ELF-1 (cell line): ENCODE measurements around the gene IRX5.
A peak's percentile ranks its signal among the peaks of the same experiment; 100 is the strongest.

Experiments
- DNase-seq: peaks from one replicate; pipeline ENCODE4 v3.0.0-alpha.2; 2016; ENCODE audit warnings: low read depth, low spot score

IRX5 gene

DNA sequence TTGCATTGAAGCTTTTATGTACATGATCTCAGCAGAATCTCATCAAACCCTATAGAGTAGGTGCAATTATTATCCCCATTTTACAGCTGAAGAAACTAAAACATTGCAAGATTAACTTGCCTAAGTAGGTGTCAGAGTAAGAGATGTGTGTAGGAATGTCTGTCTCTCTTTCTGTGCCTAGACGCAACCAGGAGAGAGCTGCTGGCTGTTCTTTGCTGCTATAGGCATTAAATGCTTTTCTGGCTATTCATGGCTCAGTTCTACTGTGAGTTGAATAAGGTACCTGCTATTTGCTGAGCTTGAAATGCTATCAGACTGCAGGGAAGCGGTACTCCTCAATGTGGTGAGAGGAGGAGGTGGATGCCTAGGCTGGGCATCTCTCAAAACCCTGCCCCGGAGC lies 17.0 kb downstream of the IRX5 start:
- DNase-seq, result no peak

DNA sequence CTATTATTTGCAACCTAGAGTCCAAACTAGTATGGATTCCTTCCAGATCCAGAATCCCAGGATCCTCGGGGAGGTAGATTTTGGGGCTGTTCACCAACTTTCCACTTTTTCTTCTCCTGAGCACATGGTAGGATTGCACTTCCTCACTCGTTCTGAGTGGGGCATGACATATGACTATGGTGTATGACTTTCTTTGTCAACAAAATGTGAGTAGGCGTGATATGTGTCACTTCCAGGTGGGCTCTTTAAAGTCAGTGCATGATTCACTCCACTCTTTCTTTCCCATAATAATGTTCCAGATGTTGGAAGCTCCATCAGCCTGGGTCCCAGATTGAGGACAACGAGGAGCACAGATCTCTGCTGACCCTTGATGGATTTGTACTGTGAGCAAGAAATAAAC lies 21.5 kb downstream of the IRX5 start:
- DNase-seq, result no peak

DNA sequence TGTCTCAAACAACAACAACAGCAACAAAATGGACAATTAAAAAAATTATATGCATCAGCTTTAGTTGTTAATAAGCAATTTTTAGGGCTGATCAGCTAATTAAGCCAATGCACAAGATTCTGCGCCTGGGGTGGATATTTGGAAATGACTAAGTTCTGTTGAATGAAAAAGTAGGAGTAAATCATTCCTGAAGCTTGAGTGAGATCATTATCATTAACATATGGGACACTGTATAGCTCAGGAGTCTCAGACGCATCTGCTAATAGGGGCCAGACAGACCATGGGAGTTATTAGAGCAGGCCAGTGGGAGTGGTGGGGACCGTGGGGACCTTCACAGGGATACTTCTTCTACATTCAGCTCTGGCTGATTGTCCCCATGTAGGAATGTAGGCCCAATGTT lies 22.8 kb downstream of the IRX5 start:
- no peak for DNase-seq

DNA sequence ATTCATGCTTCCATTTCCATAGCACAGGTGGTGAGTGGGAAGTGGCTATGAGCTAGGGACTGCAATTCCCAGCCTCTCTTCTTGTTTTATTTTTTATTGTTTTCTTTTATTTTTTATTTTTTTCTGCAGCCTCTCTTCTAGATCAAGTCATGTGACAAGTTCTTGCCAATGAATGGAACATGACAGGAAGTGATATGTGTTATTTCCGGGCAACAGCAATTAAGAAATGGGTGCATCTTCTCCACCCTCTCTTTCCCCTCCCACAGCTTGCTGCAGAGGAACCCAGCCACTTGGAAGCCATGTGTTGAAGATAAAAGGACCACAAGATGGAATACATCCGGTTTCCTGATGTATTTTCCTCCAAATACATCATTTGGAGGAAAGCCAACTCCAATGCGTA lies 23.6 kb downstream of the IRX5 start:
- DNase-seq, result no peak

DNA sequence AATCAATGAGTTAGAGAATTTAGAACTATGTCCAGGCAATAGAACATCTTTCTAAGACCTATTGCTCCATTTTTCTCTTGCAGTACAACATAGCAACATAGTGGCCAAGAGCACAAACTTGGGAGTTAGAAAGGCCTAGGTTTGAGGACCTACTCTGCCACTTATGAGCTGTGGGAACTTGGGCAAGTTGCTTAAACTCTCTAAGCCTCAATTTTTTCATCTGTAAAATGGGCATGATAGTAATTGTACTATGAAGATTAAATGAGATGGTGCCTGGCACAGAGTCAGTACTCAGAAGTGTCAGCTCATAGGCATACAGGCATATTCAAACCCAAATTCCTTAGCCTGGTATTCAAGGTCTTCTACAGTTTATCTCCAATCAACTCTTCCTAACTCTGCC lies 25.1 kb downstream of the IRX5 start:
- no peak for DNase-seq

DNA sequence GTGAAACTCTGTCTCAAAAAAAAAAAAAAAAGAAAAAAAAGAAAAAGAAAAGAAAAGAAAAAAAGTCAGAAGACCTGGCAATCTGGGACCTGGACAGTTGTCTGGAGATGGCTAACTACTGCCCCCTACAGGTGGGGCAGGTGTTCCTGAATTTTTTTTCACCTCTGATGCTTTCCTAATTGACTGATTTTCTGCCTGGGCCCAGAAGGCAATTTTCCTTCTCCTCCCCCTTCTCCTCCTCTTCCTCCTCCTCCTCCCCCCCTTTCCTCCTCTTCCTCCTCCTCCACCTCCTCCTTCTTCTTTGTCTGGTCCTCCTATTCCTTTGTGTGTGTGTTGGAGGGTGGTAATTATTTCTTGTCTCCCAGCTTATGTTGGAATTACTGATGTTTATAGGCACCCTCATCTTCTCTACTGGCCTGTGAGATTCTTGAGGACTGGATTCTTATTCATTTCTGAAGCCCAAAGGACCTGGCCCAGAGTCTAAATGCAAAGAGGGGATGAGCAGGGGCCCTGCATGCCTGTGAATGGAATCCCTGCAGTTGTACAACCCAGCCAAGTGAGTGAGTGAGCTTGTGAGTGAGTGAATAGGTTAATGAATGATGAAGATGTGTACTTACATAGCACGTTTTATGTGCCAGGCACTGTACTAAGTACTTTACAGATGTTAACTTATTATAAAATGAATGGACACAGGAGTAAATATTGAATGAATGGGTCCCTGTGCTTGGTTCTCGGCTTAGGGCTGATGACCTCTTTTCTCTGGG lies 26.9 kb downstream of the IRX5 start:
- DNase-seq, result peak; percentile 52

DNA sequence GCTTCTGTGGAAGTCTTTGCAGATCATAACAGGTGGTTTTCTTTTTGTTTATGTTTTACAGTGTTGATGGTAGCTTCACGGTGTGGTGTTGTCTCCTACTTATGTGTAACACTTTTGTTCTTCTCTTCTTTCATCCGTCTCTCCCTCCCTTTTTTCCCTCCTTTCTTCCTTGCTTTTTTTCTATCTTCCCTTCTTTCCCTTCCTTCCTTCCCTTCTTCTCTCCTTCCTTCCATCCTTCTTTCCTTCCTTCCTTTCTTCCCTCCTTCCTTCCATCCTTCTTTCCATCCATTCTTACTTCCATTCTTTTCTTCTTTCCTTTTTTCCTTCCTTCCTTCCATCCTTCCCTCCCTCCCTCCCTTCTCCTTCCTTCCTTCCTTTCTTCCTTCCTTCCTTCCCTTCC lies 31.4 kb downstream of the IRX5 start:
- no peak for DNase-seq

DNA sequence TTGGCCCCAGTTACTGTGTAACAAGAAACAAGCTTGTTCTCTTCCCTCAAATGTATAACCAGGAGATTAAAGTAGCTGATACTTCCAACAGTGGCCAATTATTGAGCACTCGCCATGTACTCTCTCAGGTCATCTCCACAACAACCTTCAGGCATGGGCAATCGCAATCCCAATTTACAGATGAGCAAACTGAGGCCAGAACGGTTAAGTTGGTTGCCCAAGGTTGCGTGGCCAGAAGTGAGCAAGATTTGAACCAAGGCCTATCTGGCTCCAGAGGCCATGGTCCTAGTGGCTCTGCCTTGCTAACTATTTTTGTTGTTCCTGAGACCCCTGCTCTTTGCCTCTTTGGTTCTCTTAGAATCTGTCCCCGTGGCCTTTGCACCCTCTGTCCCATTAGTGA lies 33.6 kb downstream of the IRX5 start:
- DNase-seq, result no peak

DNA sequence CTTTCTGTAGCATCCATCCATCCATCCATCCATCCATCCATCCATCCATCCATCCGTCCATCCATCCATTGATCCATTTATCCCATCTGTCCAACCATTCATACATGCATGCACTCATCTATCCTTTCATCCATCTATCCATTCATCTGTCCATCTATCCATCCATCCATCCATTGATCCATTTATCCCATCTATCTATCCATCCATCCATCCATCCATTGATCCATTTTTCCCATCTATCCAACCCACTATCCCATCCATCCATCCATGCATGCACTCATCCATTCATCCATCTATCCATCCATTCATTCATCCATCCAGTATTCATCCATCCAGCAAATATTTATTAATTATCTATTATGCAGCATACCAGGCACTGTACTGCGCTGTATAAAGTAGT lies 34.8 kb downstream of the IRX5 start:
- DNase-seq, result no peak

DNA sequence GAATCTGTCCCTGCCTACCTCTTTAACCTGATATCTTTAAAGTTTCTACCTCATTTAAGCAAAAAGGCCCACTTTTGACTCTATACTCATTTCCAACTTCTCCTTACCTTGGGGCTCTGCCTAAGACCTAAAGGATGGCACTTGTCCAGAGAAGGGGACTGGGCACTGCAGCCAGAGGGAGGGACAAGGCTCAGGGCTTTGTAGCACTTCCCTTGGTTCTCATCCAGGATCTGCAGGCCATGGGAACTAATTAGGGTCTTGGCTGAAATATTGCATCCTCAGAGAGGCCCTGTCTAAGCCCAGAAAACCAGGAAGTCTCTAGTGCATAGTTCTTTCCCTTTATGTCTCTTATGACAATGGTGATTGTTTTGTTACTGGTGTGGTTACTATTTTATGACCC lies 37.3 kb downstream of the IRX5 start:
- no peak for DNase-seq

DNA sequence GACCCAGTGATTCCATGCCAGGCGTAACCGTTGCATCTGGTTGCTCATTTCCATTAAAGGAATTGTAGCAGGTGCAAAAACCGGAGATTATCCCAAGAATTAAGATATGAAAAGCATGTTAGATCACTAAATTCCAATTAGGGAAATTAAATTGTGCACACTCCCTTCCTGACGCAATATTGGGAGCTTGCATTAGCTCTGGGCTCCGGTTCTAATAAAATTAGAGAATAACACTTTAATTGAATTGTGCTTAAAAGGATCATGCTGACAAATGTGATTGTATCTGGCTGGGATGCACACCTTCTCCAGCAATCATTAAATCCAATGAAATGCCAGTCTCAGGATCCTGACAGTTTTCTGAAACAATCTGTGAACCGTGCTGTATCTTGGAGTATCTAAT lies 38.1 kb downstream of the IRX5 start:
- DNase-seq, result no peak

DNA sequence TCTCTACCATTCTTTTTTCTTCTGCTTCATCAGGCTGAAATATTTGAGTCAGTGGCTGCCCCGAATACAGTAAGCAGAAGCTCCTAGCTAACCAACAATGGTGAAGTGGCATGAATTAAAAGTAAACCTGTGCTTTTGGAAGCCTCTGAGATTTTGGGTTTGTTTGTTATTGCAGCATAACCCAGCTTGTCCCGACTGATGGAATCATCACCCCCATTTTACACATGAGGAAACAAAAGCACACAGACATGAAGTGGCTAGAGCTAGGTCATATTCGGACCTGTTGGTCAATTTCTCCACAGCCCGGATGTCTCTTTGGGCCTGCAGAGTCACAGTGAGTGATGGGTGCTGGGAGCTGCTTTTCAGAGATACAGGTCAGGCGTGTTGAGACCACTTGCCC lies 39.4 kb downstream of the IRX5 start:
- no peak for DNase-seq

DNA sequence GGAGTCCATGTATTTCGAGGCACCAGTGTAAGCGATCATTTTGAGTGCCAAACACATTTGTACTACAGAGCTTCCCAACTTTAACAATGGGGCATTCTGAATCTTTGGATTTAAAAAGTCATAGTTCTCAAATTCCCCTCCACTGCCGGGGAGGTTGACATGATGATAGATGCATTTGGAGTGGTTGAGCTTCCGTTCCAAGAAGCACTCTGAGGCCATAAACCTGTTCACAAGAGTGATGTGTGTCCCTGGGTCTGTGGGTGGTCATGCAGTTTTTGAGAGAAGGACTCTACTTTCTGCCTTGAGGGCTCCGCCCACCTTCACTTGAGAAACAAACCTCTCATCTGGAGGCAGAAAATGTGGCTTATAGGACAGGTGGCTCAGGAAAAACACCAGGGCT lies 43.7 kb downstream of the IRX5 start:
- no peak for DNase-seq

DNA sequence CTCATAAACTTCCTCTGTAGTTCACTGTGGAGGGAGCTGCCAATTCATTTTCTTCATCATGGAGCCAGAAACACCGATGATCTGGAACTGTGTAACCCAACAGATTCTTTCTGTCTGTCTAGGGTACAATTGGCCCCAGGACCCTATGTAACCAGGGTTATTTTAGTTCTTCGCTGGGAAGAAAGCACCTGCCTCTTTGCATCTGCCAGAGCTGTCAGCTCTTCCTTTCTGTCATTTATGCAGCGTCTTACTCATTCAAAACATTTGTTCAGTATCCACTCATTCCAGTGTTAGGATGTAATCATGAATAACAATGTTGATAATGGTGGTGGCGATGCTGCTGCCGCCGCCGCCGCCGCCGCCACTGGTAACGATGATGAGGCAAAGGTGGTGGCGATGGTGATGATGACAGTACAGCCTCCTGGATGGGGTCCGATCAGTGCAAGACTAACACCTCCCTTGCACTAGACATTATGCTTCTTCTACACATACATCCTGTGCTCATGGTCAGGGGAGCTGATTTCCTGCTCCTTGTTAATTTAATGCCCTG lies 46.1 kb downstream of the IRX5 start:
- no peak for DNase-seq

DNA sequence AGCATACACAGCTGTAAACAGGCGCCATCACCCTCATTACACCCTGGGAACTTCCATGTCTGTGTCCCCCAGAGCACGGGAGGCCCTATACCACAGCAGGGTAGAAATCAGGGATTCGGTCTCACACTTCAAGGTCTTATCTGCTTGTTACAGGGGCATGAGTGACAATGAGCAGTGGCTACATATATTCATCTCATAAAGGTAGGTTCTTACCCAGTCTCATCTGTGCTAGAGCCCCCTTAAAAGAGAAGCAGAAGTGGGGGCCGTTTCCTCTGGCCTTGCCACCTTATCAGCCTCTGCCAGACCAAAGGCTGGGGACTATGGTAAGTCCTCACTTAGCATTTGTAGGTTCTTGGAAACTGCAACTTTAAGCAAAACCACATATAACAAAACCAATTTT lies 46.5 kb downstream of the IRX5 start:
- no peak for DNase-seq

DNA sequence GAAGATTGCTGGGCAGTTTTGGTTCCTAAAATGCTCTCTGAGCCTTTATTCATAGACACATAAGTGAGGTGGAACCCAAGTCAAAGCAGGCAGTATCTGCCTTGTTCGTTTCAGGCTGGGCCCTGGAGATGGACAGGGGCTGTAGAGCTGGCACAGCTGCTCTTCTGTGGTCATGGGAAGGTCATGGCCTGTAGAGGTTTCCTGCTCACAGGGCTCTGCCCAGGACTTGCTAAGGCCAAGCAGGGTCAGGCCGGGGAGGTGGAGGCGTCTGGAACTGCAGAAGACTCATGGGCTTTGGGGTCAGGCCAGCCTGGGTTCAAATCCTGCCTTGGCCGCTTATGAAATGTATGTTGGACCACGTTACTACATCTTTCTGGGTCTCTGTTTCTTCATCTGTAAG lies 50.2 kb downstream of the IRX5 start:
- DNase-seq, result no peak
